ENCODE results near the gene CEMIP.

DNA sequence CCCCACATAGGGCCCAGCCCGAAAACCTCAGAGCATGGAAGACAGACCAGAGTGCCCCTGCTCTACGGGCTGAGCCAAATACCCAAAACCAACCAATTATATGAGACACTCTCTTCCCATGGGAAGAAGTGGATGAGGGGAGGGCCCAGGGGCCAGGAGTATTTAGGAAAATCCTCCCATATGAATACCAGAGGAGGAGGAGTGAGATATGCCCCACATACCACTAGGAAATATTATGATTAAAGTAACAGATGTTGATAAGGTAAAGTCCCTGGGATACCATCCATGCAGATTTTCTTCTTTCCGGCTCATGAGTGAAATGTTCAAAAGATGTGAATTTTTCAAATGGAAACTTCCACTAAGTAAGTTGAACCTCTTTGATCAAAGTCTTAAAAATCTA is 160.0 kb downstream of the CEMIP start:
- TF ChIP-seq, protein P1, sequence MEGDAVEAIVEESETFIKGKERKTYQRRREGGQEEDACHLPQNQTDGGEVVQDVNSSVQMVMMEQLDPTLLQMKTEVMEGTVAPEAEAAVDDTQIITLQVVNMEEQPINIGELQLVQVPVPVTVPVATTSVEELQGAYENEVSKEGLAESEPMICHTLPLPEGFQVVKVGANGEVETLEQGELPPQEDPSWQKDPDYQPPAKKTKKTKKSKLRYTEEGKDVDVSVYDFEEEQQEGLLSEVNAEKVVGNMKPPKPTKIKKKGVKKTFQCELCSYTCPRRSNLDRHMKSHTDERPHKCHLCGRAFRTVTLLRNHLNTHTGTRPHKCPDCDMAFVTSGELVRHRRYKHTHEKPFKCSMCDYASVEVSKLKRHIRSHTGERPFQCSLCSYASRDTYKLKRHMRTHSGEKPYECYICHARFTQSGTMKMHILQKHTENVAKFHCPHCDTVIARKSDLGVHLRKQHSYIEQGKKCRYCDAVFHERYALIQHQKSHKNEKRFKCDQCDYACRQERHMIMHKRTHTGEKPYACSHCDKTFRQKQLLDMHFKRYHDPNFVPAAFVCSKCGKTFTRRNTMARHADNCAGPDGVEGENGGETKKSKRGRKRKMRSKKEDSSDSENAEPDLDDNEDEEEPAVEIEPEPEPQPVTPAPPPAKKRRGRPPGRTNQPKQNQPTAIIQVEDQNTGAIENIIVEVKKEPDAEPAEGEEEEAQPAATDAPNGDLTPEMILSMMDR (IDR thresholded peaks at IDR 0.05) = no peak
- no peak for TF ChIP-seq POLR2A (IDR thresholded peaks at IDR 0.05)
